ENCODE data around the gene VCAN. TPM values are rescaled to one million over a fixed set of nuclear protein-coding genes. Genes with fewer than 3 reads are reported as not detected.

VCAN gene
- total and polyA plus RNA-seq, 2 of the 8 experiments (the other 6 are each of a cell fraction or from before 2014, with no cell fraction given), result 146 to 404 TPM

DNA sequence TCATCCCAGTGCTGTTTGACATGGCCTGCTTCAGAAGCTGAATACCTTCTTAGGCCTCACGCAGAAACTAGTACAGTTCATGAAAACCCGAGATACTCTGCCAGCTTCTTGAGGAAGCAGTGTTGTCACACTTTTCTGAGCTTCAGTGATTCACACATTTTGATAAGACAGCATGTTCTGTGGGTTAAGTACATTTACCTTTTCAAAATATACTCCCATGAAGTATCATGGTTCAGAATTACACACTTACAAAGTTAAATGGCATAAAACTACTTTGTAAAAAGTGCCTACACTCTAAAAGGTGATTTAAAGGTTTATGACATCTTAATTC is 56.9 kb downstream of the VCAN start:
- no peak for TF ChIP-seq NRF1 (IDR thresholded peaks at IDR 0.05; ENCODE audit: low read depth, low read length)
- no peak for TF ChIP-seq ZNF274 (IDR thresholded peaks at IDR 0.05; ENCODE audit: borderline replicate concordance, extremely low read depth, low read length)
- no peak for TF ChIP-seq SIX5 (IDR thresholded peaks at IDR 0.05; ENCODE audit: low read depth, low read length)
- no peak for TF ChIP-seq EP300 (IDR thresholded peaks at IDR 0.05; ENCODE audit: borderline replicate concordance in 1 of 2, low read depth in 2 of 2, low read length in 2 of 2)
- TF ChIP-seq, protein P1, sequence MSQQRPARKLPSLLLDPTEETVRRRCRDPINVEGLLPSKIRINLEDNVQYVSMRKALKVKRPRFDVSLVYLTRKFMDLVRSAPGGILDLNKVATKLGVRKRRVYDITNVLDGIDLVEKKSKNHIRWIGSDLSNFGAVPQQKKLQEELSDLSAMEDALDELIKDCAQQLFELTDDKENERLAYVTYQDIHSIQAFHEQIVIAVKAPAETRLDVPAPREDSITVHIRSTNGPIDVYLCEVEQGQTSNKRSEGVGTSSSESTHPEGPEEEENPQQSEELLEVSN (IDR thresholded peaks at IDR 0.05), result no peak
- TF ChIP-seq GABPA (IDR thresholded peaks at IDR 0.05; ENCODE audit: borderline replicate concordance, insufficient read depth, low read length), result no peak
- no peak for TF ChIP-seq MAFK (IDR thresholded peaks at IDR 0.05; ENCODE audit: low read depth, low read length)
- no peak for TF ChIP-seq SRF (IDR thresholded peaks at IDR 0.05; ENCODE audit: low read depth, low read length)
- TF ChIP-seq KDM5A (IDR thresholded peaks at IDR 0.05; ENCODE audit: low read length), result no peak
- no peak for TF ChIP-seq PHF8 (conservative IDR thresholded peaks at IDR 0.05; ENCODE audit: low read depth, low read length)
- TF ChIP-seq SIN3A (conservative IDR thresholded peaks at IDR 0.05 in 1 of 2, IDR thresholded peaks at IDR 0.05 in 1 of 2; ENCODE audit: low read depth in 1 of 2, low read length in 2 of 2), result no peak
- Histone ChIP-seq H3K56ac (replicated peaks; ENCODE audit: insufficient read length, low read depth, low read length) (no peak overlapping the region), H4K8ac (ENCODE audit: extremely low read depth, insufficient read depth, low read length) (no peak overlapping the region), H4K5ac (ENCODE audit: insufficient read length, low read depth, low read length) (no peak overlapping the region), H3K18ac (ENCODE audit: extremely low read depth, low read length) (no peak overlapping the region), H3K79me2 (ENCODE audit: control insufficient read depth in 1 of 2, insufficient read depth in 2 of 2, low read length in 2 of 2) (no peaks in the 10 kb centered on the region; a peak in 1 of 4 replicates), H3K27ac (ENCODE audit: low read depth, low read length) (no peak overlapping the region), H2BK120ac (replicated peaks; ENCODE audit: low read depth, low read length) (no peak overlapping the region), H3K4me2 (ENCODE audit: insufficient read depth in 1 of 2, low read depth in 2 of 2, low read length in 2 of 2) (no peak overlapping the region), H2BK15ac (ENCODE audit: low read length) (no peak overlapping the region), H3K4ac (replicated peaks; ENCODE audit: insufficient read length, low read depth, low read length) (no peak overlapping the region), H2BK5ac (ENCODE audit: low read depth, low read length) (no peak overlapping the region), H3K9ac (replicated peaks in 1 of 4; ENCODE audit: extremely low read depth in 1 of 4, low read depth in 3 of 4, low read length in 3 of 4) (no peak overlapping the region), H2AFZ (ENCODE audit: low read length) (no peak overlapping the region), H3K23me2 (ENCODE audit: low read depth, low read length) (no peaks in the 10 kb centered on the region; the same call in 1 of the 2 replicates), H3K23ac (ENCODE audit: insufficient read length) (no peak overlapping the region), H3K27me3 (replicated peaks in 1 of 4; ENCODE audit: control insufficient read depth in 3 of 4, extremely low read depth in 1 of 4, insufficient read depth in 3 of 4, low read length in 3 of 4) (no peaks in the 10 kb centered on the region), H3K14ac (ENCODE audit: insufficient read length) (no peak overlapping the region), H2BK12ac (ENCODE audit: low read depth, low read length) (no peak overlapping the region), H2AK5ac (ENCODE audit: low read depth, low read length) (no peak overlapping the region), H3K36me3 (ENCODE audit: control insufficient read depth in 2 of 4, insufficient read depth in 4 of 4, low read length in 3 of 4) (peaks cover 0 to 6% (median 2%) of the 10 kb centered on the region in 4 experiments; a peak in 4 of 8 replicates), H3K79me1 (ENCODE audit: low read depth, low read length) (no peaks in the 10 kb centered on the region), H2BK20ac (ENCODE audit: low read length) (no peak overlapping the region), H3K4me3 (ENCODE audit: extremely low read depth in 1 of 4, insufficient read depth in 2 of 4, low read depth in 3 of 4, low read length in 4 of 4) (no peak overlapping the region), H4K20me1 (replicated peaks in 1 of 2; ENCODE audit: control insufficient read depth in 1 of 2, insufficient read depth in 2 of 2, low read length in 2 of 2) (no peaks in the 10 kb centered on the region), H4K91ac (replicated peaks; ENCODE audit: insufficient read length, low read length) (no peak overlapping the region), H3K9me3 (ENCODE audit: insufficient read depth in 2 of 2, low read depth in 1 of 2, low read length in 1 of 2) (no peaks in the 10 kb centered on the region), H3K4me1 (replicated peaks in 1 of 4; ENCODE audit: control insufficient read depth in 3 of 4, insufficient read depth in 4 of 4, low read length in 3 of 4) (no peaks in the 10 kb centered on the region)
- no peak for DNase-seq (ENCODE audit: low read depth in 1 of 2, low spot score in 2 of 2)
- WGBS, 2 experiments (ENCODE audit: extremely low coverage in 1 of 2, insufficient coverage in 1 of 2, insufficient read length in 1 of 2, insufficient replicate concordance in 2 of 2, low coverage in 1 of 2, low lambda C conversion rate in 2 of 2, missing lambda C conversion rate in 1 of 2), result 91% methylated on average over 2 of the region's 2 CpGs; no CpG with 5 or more reads in 1 of the 2 experiments
- POLR2A ChIA-PET (ENCODE audit: partially characterized antibody), result interaction anchor here (1.7 kb wide), 1 partner anchor 11 kb away, joined by 3 read pairs; no protein-coding TSS in a partner anchor
- FAIRE-seq, result peak; percentile 7
- CTCF ChIA-PET (ENCODE audit: partially characterized antibody), result interaction anchor here (0.6 to 0.8 kb wide), 2 partner anchors 116 to 1173 kb away, joined by 3 to 4 read pairs; no protein-coding TSS in a partner anchor

Measured in H1 (cell line).